IMR-90 (cell line): Measurements from ENCODE around the gene PRKCH. TPM values are rescaled to one million over a fixed set of nuclear protein-coding genes. Genes with fewer than 3 reads are reported as not detected.

Experiments used
- ATAC-seq: fragments of 200-7000 bp; cut with Tn5 transposase; 2 replicates; pipeline ENCODE4 v1.9.1; 2020; ENCODE audit warnings: low read depth, mild to moderate bottlenecking, moderate library complexity
- BruUV-seq: library from RNA; stranded (reverse); fragments of 400-500 nt; replicated peaks from 2 replicates; lab custom pipeline; 2021; lab: Mats Ljungman, UMichigan
- CTCF ChIA-PET: fragments of 300-600 bp; formaldehyde crosslinking; extraction: SDS; loops from one replicate; lab custom pipeline; 2021; ENCODE audit warnings: antibody characterized with exemption; lab: Yijun Ruan, JAX
- POLR2A ChIA-PET: fragments of 300-600 bp; sonication (Branson Sonifier 250); formaldehyde crosslinking; loops from one replicate; lab custom pipeline; 2022; ENCODE audit warnings: antibody characterized with exemption; ENCODE audit not compliant: unreplicated experiment; lab: Charles Lee
- DNase-seq: peaks from one replicate; pipeline ENCODE4 v3.0.0; 2013
- H2AFZ ChIP-seq: replicated peaks from 2 replicates; pipeline ENCODE3; 2013; ENCODE audit warnings: low read length, mild to moderate bottlenecking; ENCODE audit not compliant: poor library complexity
- H2AK5ac ChIP-seq: 2 replicates; pipeline ENCODE4 v1.6.1; 2013; ENCODE audit warnings: low read depth, low read length, inconsistent platforms
- H2AK9ac ChIP-seq: replicated peaks from 2 replicates; pipeline ENCODE3; 2013; ENCODE audit warnings: mild to moderate bottlenecking, low read depth, low read length, moderate library complexity; ENCODE audit not compliant: poor library complexity
- H2BK120ac ChIP-seq: 2 replicates; pipeline ENCODE4 v1.6.1; 2013; ENCODE audit warnings: low read depth, low read length, inconsistent platforms
- H2BK15ac ChIP-seq: 3 replicates; pipeline ENCODE4 v1.6.1; 2013; ENCODE audit warnings: low read depth, low read length, inconsistent platforms
- H2BK20ac ChIP-seq: 2 replicates; pipeline ENCODE4 v1.6.1; 2013; ENCODE audit warnings: low read depth, mild to moderate bottlenecking, inconsistent platforms, low read length, moderate library complexity
- H2BK5ac ChIP-seq: 2 replicates; pipeline ENCODE4 v1.6.1; 2013; ENCODE audit warnings: mild to moderate bottlenecking, low read depth, low read length, inconsistent platforms; ENCODE audit not compliant: poor library complexity, severe bottlenecking
- H3K14ac ChIP-seq: replicated peaks from 2 replicates; pipeline ENCODE4 v1.6.1; 2013; ENCODE audit warnings: low read depth, low read length, inconsistent platforms
- H3K18ac ChIP-seq: 2 replicates; pipeline ENCODE4 v1.6.1; 2013; ENCODE audit warnings: low read depth, low read length, control low read depth
- H3K23ac ChIP-seq: 2 replicates; pipeline ENCODE4 v1.6.1; 2013; ENCODE audit warnings: low read depth, low read length, inconsistent platforms
- H3K27ac ChIP-seq: 2 replicates; pipeline ENCODE4 v1.5.1; 2013; ENCODE audit warnings: mild to moderate bottlenecking, control low read depth, low read length; ENCODE audit not compliant: insufficient read depth
- H3K27me3 ChIP-seq: 2 replicates; pipeline ENCODE4 v1.6.1; 2013; ENCODE audit warnings: low read length; ENCODE audit not compliant: control insufficient read depth, insufficient read depth
- H3K36me3 ChIP-seq: 2 replicates; pipeline ENCODE4 v1.6.1; 2013; ENCODE audit warnings: low read length, mixed read lengths; ENCODE audit not compliant: control insufficient read depth, insufficient read depth
- H3K4ac ChIP-seq: 2 replicates; pipeline ENCODE4 v1.6.1; 2013; ENCODE audit warnings: low read depth, low read length, inconsistent platforms
- H3K4me1 ChIP-seq: 2 replicates; pipeline ENCODE4 v1.6.1; 2013; ENCODE audit warnings: low read length, mixed read lengths; ENCODE audit not compliant: control insufficient read depth, insufficient read depth
- H3K4me2 ChIP-seq: 2 replicates; pipeline ENCODE4 v1.6.1; 2013; ENCODE audit warnings: low read depth, mild to moderate bottlenecking, control low read depth, low read length, moderate library complexity
- H3K4me3 ChIP-seq: 2 replicates; pipeline ENCODE4 v1.5.1; 2013; ENCODE audit warnings: low read depth, mild to moderate bottlenecking, control low read depth, low read length, moderate library complexity; ENCODE audit not compliant: insufficient read depth
- H3K56ac ChIP-seq: 2 replicates; pipeline ENCODE4 v1.6.1; 2013; ENCODE audit warnings: low read length, inconsistent platforms; ENCODE audit not compliant: insufficient read depth; ENCODE audit errors: extremely low read depth
- H3K79me1 ChIP-seq, 2 experiments: 2 replicates each; pipeline ENCODE4 v1.6.1; 2013; ENCODE audit warnings: low read length in 2 of 2, inconsistent platforms in 1 of 2, low read depth in 1 of 2
- H3K9ac ChIP-seq: 2 replicates; pipeline ENCODE4 v1.6.1; 2013; ENCODE audit warnings: low read depth, low read length, control low read depth
- H3K9me1 ChIP-seq: 2 replicates; pipeline ENCODE4 v1.6.1; 2013; ENCODE audit warnings: low read length, inconsistent platforms; ENCODE audit not compliant: insufficient read depth
- H3K9me3 ChIP-seq: 2 replicates; pipeline ENCODE4 v1.6.1; 2013; ENCODE audit warnings: low read length; ENCODE audit not compliant: control insufficient read depth, insufficient read depth
- H4K20me1 ChIP-seq: 2 replicates; pipeline ENCODE4 v1.6.1; 2013; ENCODE audit warnings: low read length, inconsistent platforms; ENCODE audit not compliant: insufficient read depth
- H4K5ac ChIP-seq: 2 replicates; pipeline ENCODE4 v1.6.1; 2013; ENCODE audit warnings: mild to moderate bottlenecking, low read depth, low read length, control low read depth
- H4K8ac ChIP-seq, 2 experiments: 2 replicates each; pipeline ENCODE4 v1.6.1; 2013; ENCODE audit warnings: low read depth in 2 of 2, low read length in 2 of 2, control low read depth in 1 of 2, inconsistent platforms in 1 of 2
- H4K91ac ChIP-seq: 2 replicates; pipeline ENCODE4 v1.6.1; 2013; ENCODE audit warnings: low read depth, low read length, inconsistent platforms; ENCODE audit not compliant: insufficient read depth
- MXI1 ChIP-seq: IDR thresholded peaks from 2 replicates; pipeline ENCODE4 v1.6.1; 2012; ENCODE audit warnings: low read depth, mild to moderate bottlenecking, low read length, moderate library complexity, borderline replicate concordance
- RCOR1 ChIP-seq: IDR thresholded peaks from 2 replicates; pipeline ENCODE4 v1.6.1; 2012; ENCODE audit warnings: mild to moderate bottlenecking, low read length, improper control_type of control experiment; ENCODE audit not compliant: insufficient replicate concordance
- WGBS, 2 experiments: methylation state at CpG; one replicate each; pipeline versions ENCODE4 v1.1.5 to v1.1.7; 2013; ENCODE audit warnings: missing lambda C conversion rate in 2 of 2; ENCODE audit not compliant: insufficient read length in 1 of 2; ENCODE audit errors: extremely low coverage in 2 of 2; 5-methylcytosine and 5-hydroxymethylcytosine counted together
- dilution Hi-C: fragments of 300-500 bp; cut with HindIII; formaldehyde crosslinking; loops from one replicate; pipeline ENCODE4 v1.14.3; 2018; ENCODE audit warnings: low sequenced_read_pairs; ENCODE audit not compliant: unreplicated experiment
- in situ Hi-C: fragments of 300-500 bp; cut with MboI; formaldehyde crosslinking; loops from 3 replicates; pipeline ENCODE4 v1.14.3; 2019; ENCODE audit warnings: low sequenced_read_pairs, inconsistent platforms, mixed read lengths
- intact Hi-C: fragments of 100-400 bp; cut with micrococcal nuclease; formaldehyde crosslinking; loops from 2 replicates; pipeline ENCODE4 v1.10.0; 2022
- polyA plus RNA-seq, 3 experiments: library from polyadenylated mRNA; depleted of rRNA; stranded (reverse); fragments of >200 nt; gene quantifications; 2 replicates each; pipeline ENCODE4 v1.2.3, GENCODE V29; 2012; ENCODE audit warnings: low replicate concordance in 1 of 3
- total RNA-seq: library from RNA; depleted of rRNA; stranded (reverse); fragments of >200 nt; gene quantifications from 2 replicates; pipeline ENCODE4 v1.2.3, GENCODE V29; 2012
- TF ChIP-seq, protein P1 (sequence below): fragments of 150-350 bp; IDR thresholded peaks from 2 replicates; pipeline ENCODE4 v1.6.1; 2017; ENCODE audit warnings: mild to moderate bottlenecking, antibody characterized with exemption, low read length, low read depth
- TF ChIP-seq, protein P2 (sequence below): fragments of 150-350 bp; IDR thresholded peaks from 2 replicates; pipeline ENCODE4 v1.6.1; 2016; ENCODE audit warnings: low read depth, mild to moderate bottlenecking, low read length, moderate library complexity, borderline replicate concordance

The PRKCH gene
- total and polyA plus RNA-seq, 2 of the 4 experiments (the other 2 are of a cell fraction): 1.6 to 2.3 TPM

DNA sequence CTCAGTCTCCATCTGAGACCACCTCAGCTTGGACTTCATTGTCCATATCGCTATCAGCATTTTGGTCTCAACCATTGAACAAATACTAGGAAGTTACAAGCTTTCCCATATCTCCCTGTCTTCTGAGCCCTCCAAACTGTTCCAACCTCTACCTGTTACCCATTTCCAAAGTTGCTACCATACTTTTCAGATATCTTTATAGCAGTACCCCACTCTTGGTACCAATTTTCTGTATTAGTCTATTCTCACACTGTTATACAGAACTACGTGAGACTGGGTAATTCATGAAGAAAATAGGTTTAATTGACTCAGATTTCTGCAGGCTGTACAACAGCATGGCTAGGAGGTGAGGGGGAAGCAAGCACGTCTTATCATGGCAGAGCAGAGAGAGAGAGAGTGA lies 53.8 kb downstream of the PRKCH start:
- POLR2A ChIA-PET: no interaction called here
- Histone ChIP-seq H3K36me3 (no peaks in the 10 kb centered on the region), H2BK120ac (no peak overlapping the region), H3K56ac (no peak overlapping the region), H3K4ac (no peak overlapping the region), H3K9ac (no peak overlapping the region), H4K8ac (no peak overlapping the region), H3K79me1 (no peaks in the 10 kb centered on the region), H3K14ac (no peak overlapping the region), H3K4me1 (no peaks in the 10 kb centered on the region), H3K4me3 (no peak overlapping the region), H2BK15ac (no peak overlapping the region), H2AK5ac (no peak overlapping the region), H3K27ac (no peak overlapping the region), H3K9me1 (no peaks in the 10 kb centered on the region), H3K18ac (no peak overlapping the region), H4K91ac (no peak overlapping the region), H2BK5ac (no peak overlapping the region), H3K23ac (no peak overlapping the region), H2AK9ac (no peak overlapping the region), H3K9me3 (peaks cover 4% of the 10 kb centered on the region), H3K27me3 (peaks cover 12% of the 10 kb centered on the region), H2AFZ (no peak overlapping the region), H4K5ac (no peak overlapping the region), H2BK20ac (no peak overlapping the region), H3K4me2 (no peak overlapping the region), H4K20me1 (no peaks in the 10 kb centered on the region)
- in situ Hi-C loops (no loop called here), dilution Hi-C loops (no loop called here), intact Hi-C loops (no loop called here)
- TF ChIP-seq MXI1 (no peak), RCOR1 (no peak)
- TF ChIP-seq, protein P1, sequence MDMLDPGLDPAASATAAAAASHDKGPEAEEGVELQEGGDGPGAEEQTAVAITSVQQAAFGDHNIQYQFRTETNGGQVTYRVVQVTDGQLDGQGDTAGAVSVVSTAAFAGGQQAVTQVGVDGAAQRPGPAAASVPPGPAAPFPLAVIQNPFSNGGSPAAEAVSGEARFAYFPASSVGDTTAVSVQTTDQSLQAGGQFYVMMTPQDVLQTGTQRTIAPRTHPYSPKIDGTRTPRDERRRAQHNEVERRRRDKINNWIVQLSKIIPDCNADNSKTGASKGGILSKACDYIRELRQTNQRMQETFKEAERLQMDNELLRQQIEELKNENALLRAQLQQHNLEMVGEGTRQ: no peak
- TF ChIP-seq, protein P2, sequence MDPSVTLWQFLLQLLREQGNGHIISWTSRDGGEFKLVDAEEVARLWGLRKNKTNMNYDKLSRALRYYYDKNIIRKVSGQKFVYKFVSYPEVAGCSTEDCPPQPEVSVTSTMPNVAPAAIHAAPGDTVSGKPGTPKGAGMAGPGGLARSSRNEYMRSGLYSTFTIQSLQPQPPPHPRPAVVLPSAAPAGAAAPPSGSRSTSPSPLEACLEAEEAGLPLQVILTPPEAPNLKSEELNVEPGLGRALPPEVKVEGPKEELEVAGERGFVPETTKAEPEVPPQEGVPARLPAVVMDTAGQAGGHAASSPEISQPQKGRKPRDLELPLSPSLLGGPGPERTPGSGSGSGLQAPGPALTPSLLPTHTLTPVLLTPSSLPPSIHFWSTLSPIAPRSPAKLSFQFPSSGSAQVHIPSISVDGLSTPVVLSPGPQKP: no peak
- ATAC-seq (no peak), DNase-seq (no peak)
- BruUV-seq: no TSS peak
- CTCF ChIA-PET: no interaction called here
- WGBS, 2 experiments: no CpG with 5 or more reads among the region's 3 CpGs
